SK-N-MC (cell line): ENCODE data around the gene SOX8.

ENCODE experiments used
- DNase-seq: peaks from one replicate; pipeline ENCODE4 v3.0.0-alpha.2; 2011; ENCODE audit warnings: low read depth, low spot score
- H3K27ac ChIP-seq: fragments of 200-600 bp; sonication (generic); 2 replicates; pipeline ENCODE4 v1.5.1; 2016; ENCODE audit warnings: mixed run types
- H3K36me3 ChIP-seq: fragments of 200-600 bp; sonication (generic); 2 replicates; pipeline ENCODE4 v1.6.1; 2017; ENCODE audit warnings: antibody characterized with exemption, low read length, mixed read lengths; ENCODE audit not compliant: insufficient read depth
- H3K4me3 ChIP-seq: fragments of 200-600 bp; sonication (generic); 2 replicates; pipeline ENCODE4 v1.5.1; 2016
- H3K9ac ChIP-seq: fragments of 200-600 bp; sonication (generic); 2 replicates; pipeline ENCODE4 v1.8.0; 2017; ENCODE audit warnings: mixed run types, mixed read lengths; ENCODE audit not compliant: insufficient read length
- H3K9me3 ChIP-seq: fragments of 200-600 bp; sonication (generic); 2 replicates; pipeline ENCODE4 v1.6.1; 2017; ENCODE audit warnings: low read depth, mild to moderate bottlenecking, antibody characterized with exemption, low read length, moderate library complexity, mixed read lengths
- EZH2 ChIP-seq: fragments of 200-600 bp; sonication (generic); IDR thresholded peaks from one replicate; pipeline ENCODE4 v1.6.1; 2017; ENCODE audit warnings: antibody characterized with exemption
- FOXP2 ChIP-seq: optimal IDR thresholded peaks from 2 replicates; pipeline ENCODE3; 2011; ENCODE audit warnings: mild to moderate bottlenecking, moderate library complexity; ENCODE audit not compliant: insufficient read depth; ENCODE audit errors: extremely low read length, control extremely low read depth
- POLR2AphosphoS5 ChIP-seq: IDR thresholded peaks from 2 replicates; pipeline ENCODE4 v1.6.1; 2012; ENCODE audit warnings: mild to moderate bottlenecking, low read depth, low read length, borderline replicate concordance

SOX8 gene

GRCh38 chr16:991345-991744, 9.8 kb downstream of the SOX8 start:
- TF ChIP-seq POLR2AphosphoS5 (no peak), FOXP2 (no peak), EZH2 (no peak)
- Histone ChIP-seq H3K27ac (no peak overlapping the region), H3K36me3 (no peaks in the 10 kb centered on the region), H3K4me3 (no peak overlapping the region), H3K9me3 (no peaks in the 10 kb centered on the region), H3K9ac (no peak overlapping the region)
- no peak for DNase-seq

DNA sequence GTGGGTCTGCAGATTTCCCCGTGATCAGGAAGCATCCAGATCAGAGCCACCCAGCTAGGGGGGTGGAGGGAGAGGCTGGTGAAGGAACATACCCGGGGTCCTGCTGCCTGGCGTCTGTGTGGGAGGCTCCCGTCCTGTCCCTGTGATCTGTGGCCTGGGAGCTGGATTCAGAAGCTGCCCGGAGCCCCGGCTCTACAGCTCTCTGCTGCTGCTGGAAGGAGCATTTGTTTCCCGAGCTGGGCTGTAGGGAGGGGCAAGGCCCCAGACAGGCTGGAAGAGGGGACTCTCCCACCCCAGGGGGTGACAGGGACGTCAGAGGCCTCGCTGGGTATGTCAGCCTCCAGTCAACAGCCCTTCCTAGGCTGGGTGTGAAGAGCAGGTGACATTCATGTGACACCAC, 10.2 kb downstream of the SOX8 start:
- Histone ChIP-seq H3K9me3 (no peaks in the 10 kb centered on the region), H3K36me3 (no peaks in the 10 kb centered on the region), H3K9ac (no peak overlapping the region), H3K27ac (no peak overlapping the region), H3K4me3 (no peak overlapping the region)
- TF ChIP-seq FOXP2 (no peak), EZH2 (no peak), POLR2AphosphoS5 (no peak)
- no peak for DNase-seq

DNA sequence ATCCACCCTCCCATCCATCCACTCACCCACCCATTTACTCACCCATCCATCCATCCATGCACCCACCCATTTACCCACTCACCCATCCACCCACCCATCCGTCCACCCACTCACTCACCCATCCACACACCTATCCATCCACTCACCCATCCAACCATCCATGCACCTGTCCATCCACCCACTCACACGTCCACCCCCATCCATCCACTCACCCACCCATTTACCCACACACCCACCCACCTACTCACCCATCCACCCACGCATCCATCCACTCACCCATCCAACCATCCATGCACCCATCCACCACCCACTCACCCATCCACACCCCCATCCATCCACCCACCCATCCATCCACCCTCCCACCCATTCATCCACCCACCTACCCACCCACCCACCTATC, 12.2 kb downstream of the SOX8 start:
- Histone ChIP-seq H3K9me3 (no peaks in the 10 kb centered on the region), H3K4me3 (no peak overlapping the region), H3K27ac (no peak overlapping the region)

GRCh38 chr16:995087-995486, 13.5 kb downstream of the SOX8 start:
- no peak overlapping the region for H3K9ac ChIP-seq
- no peak overlapping the region for H3K4me3 ChIP-seq
- no peak overlapping the region for H3K27ac ChIP-seq
- no peaks in the 10 kb centered on the region for H3K36me3 ChIP-seq
- no peak for DNase-seq
- TF ChIP-seq EZH2 (no peak), POLR2AphosphoS5 (no peak), FOXP2 (no peak)
- no peaks in the 10 kb centered on the region for H3K9me3 ChIP-seq

More for the DNA sequence above, 12.2 kb downstream of the SOX8 start:
- Histone ChIP-seq H3K9ac (no peak overlapping the region), H3K36me3 (no peaks in the 10 kb centered on the region)
- TF ChIP-seq EZH2 (no peak), FOXP2 (no peak)
- DNase-seq: no peak

DNA sequence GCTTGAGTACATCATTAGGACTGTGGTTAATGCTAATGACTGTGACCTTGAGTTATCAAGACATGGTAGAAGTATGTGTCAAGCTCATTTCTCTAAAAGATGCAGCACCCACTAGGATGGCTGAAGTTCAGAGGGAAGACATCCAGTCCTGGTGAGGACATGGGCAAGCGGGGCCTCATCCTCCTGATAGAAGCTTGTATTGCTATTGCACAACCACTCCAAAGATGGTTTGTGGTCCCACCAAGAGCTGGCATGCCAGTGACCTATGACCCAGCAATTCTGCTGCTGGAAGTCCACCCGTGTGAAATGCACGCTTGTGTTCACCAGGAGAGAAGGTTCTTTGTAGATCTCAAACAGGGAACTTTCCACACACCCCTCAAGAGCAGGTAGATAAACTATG, 14.2 kb downstream of the SOX8 start:
- no peaks in the 10 kb centered on the region for H3K36me3 ChIP-seq
- no peak for DNase-seq
- TF ChIP-seq FOXP2: no peak
- no peak for TF ChIP-seq POLR2AphosphoS5
- TF ChIP-seq EZH2: no peak
- no peak overlapping the region for H3K9ac ChIP-seq
- no peak overlapping the region for H3K4me3 ChIP-seq
- no peak overlapping the region for H3K27ac ChIP-seq
- H3K9me3 ChIP-seq: no peaks in the 10 kb centered on the region

- no peak for TF ChIP-seq FOXP2
- TF ChIP-seq EZH2: no peak
- TF ChIP-seq POLR2AphosphoS5: no peak
- Histone ChIP-seq H3K36me3 (no peaks in the 10 kb centered on the region), H3K9ac (no peak overlapping the region), H3K27ac (no peak overlapping the region), H3K9me3 (no peaks in the 10 kb centered on the region), H3K4me3 (no peak overlapping the region)
- DNase-seq: no peak
These were observed 15.1 kb downstream of the SOX8 start for GRCh38 chr16:996681-997080.

- no peak overlapping the region for H3K27ac ChIP-seq
- H3K9me3 ChIP-seq: no peaks in the 10 kb centered on the region
- DNase-seq: no peak
- TF ChIP-seq EZH2 (no peak), FOXP2 (no peak), POLR2AphosphoS5 (no peak)
- peak overlapping the region; percentile 61 for H3K4me3 ChIP-seq
- H3K36me3 ChIP-seq: no peaks in the 10 kb centered on the region
- H3K9ac ChIP-seq: no peak overlapping the region
These were observed 16.0 kb downstream of the SOX8 start for GRCh38 chr16:997440-998051.

DNA sequence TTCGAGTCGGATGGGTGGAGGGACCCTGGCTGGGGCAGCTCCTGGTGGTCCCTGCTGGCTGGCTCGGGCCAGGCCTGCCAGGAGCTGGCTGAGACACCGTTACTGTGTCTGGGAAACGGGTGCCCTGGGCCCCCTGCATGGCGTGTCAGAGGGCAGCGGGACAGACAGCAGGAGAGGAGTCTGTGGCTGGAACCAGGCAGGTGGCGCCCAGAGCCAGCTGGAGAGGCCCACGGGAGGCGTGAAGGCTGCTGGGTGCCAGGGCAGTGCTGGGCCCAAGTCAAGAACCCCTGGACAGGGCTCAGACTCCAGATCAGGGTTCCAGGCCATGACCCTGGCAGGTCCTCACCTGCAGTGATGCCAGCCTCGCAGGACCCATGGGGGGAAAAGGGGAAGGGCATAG, 16.6 kb downstream of the SOX8 start:
- no peaks in the 10 kb centered on the region for H3K36me3 ChIP-seq
- H3K4me3 ChIP-seq: no peak overlapping the region
- no peaks in the 10 kb centered on the region for H3K9me3 ChIP-seq
- DNase-seq: no peak
- H3K9ac ChIP-seq: no peak overlapping the region
- no peak for TF ChIP-seq EZH2
- TF ChIP-seq FOXP2: no peak
- no peak for TF ChIP-seq POLR2AphosphoS5
- H3K27ac ChIP-seq: no peak overlapping the region

DNA sequence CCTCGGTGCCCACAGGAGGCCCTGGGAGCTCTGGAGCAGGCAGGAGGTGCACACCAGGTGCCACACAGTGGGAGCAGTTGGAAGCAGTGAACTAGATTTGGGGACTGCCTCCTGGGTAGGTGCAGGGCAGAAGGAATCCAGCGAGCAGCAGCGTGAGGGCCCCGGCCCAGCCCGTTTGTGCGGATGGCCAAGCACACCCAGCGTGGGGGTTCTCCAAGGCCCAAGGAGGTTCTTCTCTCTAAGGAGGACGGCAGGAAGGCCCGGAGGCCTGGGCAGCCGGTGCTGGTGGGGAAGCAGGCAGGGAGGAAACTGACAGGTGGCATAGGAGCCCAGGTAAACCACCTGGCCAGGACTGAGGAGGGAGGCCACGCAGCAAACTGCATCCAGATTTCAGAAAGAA, 17.0 kb downstream of the SOX8 start:
- no peaks in the 10 kb centered on the region for H3K9me3 ChIP-seq
- DNase-seq: no peak
- no peaks in the 10 kb centered on the region for H3K36me3 ChIP-seq
- no peak overlapping the region for H3K9ac ChIP-seq
- TF ChIP-seq EZH2: no peak
- no peak for TF ChIP-seq POLR2AphosphoS5
- TF ChIP-seq FOXP2: no peak
- no peak overlapping the region for H3K27ac ChIP-seq
- no peak overlapping the region for H3K4me3 ChIP-seq

DNA sequence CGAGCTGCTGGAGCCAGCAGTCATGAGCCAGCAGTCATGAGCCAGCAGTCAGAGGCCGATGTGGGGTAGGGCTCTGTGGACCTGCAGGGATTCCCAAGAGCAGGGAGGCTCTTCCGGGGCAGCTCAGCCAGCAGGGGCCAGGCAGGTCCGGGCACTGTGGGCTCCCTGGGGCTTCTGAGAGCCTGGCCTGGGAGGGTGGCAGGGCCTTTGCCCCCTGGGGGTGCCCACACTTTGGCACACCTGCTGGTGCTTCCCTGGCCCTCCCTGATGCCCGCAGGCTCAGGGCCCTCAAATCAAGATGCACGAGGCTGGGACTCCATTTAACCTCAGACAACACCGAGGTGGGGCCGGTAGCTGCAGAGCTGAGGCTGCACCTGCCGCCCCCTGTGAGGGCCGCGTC, 18.1 kb downstream of the SOX8 start:
- no peaks in the 10 kb centered on the region for H3K9me3 ChIP-seq
- no peak overlapping the region for H3K9ac ChIP-seq
- no peak overlapping the region for H3K27ac ChIP-seq
- H3K36me3 ChIP-seq: no peaks in the 10 kb centered on the region
- no peak overlapping the region for H3K4me3 ChIP-seq
- DNase-seq: no peak
- no peak for TF ChIP-seq POLR2AphosphoS5
- TF ChIP-seq FOXP2: no peak
- no peak for TF ChIP-seq EZH2
